GM23248 (cell line): Measurements from ENCODE around the gene SLC2A1.

Experiments used
- EZH2 ChIP-seq: fragments of 200-600 bp; sonication (generic); IDR thresholded peaks from 2 replicates; pipeline ENCODE4 v1.6.1; 2018; ENCODE audit warnings: antibody characterized with exemption, mild to moderate bottlenecking; ENCODE audit not compliant: insufficient read depth, poor library complexity, severe bottlenecking
- EZH2phosphoT487 ChIP-seq: fragments of 200-600 bp; sonication (generic); IDR thresholded peaks from 2 replicates; pipeline ENCODE4 v1.6.1; 2018; ENCODE audit warnings: antibody characterized with exemption, moderate library complexity, mild to moderate bottlenecking, low read depth; ENCODE audit not compliant: insufficient read depth

GRCh38 chr1:42941640-42942330 is 16.9 kb downstream of the SLC2A1 start:
- TF ChIP-seq EZH2, result no peak
- no peak for TF ChIP-seq EZH2phosphoT487
